OCI-LY7 (cell line): Measurements from ENCODE around the gene USPL1.
"Not testable (repeated sequence)": the region's sequence is repeated elsewhere in the genome, so short reads cannot be mapped to it uniquely, and the experiment has no call there.

Experiments
- EZH2phosphoT487 ChIP-seq: fragments of 200-600 bp; sonication (generic); IDR thresholded peaks from 2 replicates; pipeline ENCODE4 v1.6.1; 2018; ENCODE audit warnings: low read depth, borderline replicate concordance, mild to moderate bottlenecking, mixed run types, antibody characterized with exemption, low read length, moderate library complexity, mixed read lengths
- TF ChIP-seq, protein P1 (sequence below): fragments of 200-600 bp; sonication (generic); conservative IDR thresholded peaks from 2 replicates; pipeline ENCODE4 v1.5.1; 2014; ENCODE audit warnings: mild to moderate bottlenecking, antibody characterized with exemption, low read length, moderate library complexity, mixed read lengths

DNA sequence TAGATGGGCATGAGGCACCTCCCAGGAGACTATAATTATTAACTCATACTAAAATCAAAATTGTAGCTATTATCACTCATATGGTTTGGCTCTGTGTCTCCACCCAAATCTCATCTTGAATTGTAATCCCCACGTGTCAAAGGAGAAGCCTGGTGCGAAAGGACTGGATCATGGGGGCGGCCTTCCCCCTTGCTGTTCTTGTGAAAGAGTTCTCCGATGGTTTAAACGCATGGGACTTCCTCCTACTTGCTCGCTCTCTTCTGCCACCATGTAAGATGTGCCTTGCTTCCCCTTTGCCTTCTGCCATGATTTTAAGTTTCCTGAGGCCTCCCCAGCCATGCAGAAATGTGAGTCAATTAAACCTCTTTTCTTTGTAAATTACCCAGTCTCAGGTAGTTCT lies 10.5 kb upstream of the USPL1 start:
- TF ChIP-seq, protein P1, sequence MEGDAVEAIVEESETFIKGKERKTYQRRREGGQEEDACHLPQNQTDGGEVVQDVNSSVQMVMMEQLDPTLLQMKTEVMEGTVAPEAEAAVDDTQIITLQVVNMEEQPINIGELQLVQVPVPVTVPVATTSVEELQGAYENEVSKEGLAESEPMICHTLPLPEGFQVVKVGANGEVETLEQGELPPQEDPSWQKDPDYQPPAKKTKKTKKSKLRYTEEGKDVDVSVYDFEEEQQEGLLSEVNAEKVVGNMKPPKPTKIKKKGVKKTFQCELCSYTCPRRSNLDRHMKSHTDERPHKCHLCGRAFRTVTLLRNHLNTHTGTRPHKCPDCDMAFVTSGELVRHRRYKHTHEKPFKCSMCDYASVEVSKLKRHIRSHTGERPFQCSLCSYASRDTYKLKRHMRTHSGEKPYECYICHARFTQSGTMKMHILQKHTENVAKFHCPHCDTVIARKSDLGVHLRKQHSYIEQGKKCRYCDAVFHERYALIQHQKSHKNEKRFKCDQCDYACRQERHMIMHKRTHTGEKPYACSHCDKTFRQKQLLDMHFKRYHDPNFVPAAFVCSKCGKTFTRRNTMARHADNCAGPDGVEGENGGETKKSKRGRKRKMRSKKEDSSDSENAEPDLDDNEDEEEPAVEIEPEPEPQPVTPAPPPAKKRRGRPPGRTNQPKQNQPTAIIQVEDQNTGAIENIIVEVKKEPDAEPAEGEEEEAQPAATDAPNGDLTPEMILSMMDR = not testable (repeated sequence)
- not testable (repeated sequence) for TF ChIP-seq EZH2phosphoT487
